ENCODE data around the gene PLEKHA7.

DNA sequence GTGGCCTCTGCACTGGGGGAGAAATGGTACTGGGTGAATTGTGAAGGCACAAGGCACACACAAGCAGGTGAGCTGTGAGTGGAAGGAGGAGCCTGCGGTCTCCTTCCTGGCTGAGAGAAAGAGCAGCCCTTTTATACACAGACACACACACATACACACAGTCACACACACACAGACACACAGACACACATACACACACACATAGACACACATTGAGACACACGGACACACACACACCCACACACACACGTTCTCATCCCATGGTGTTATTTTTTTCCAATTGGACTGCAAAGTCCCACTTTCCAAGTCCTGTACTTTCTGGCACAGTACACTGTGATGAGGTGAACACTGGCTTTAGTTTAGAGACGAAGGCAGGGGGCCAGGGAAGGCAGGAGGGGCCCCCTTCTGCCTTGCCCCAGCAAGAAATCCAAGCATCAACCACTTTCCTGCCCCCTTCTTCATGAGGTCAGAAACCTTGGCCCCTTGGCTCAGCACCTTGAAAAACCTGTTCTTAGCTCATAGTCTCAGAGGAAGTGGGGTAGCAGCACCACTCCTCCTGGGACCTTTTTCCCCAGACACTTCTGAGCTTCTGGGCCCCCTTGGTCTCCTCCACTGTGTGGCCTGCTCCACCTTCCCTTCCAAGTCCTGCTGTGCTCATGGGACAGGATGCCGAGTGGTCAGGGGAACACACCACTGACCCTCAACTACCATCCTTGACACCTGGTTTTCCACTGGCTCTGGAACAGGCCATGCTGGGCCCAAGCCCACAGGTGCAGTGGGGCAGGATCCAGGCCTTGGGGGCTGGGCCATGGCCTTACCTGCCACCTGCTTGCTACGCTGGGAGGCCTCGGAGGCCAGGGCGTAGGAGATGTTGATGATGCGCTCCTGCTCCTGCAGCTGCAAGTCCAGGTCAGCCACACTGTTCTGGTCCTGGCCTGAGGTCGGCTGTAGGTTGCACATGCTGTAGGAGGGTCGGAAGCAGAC is 232.0 kb downstream of the PLEKHA7 start:
- no peak for TF ChIP-seq EZH2 (IDR thresholded peaks at IDR 0.05; ENCODE audit: low read length, unreplicated experiment)
- no peak for TF ChIP-seq CTCF (conservative IDR thresholded peaks at IDR 0.05; ENCODE audit: low read depth, low read length)
- TF ChIP-seq EZH2phosphoT487 (IDR thresholded peaks at IDR 0.05; ENCODE audit: borderline replicate concordance, low read length): no peak

Data from PC-3 (cell line).